B cell (primary cell): ENCODE measurements around the gene PTPRN2. TPM values are rescaled to one million over a fixed set of nuclear protein-coding genes. Genes with fewer than 3 reads are reported as not detected.

Source experiments
- ATAC-seq: fragments of 200-7000 bp; cut with Tn5 transposase; one replicate; pipeline ENCODE4 v1.10.0; 2021; ENCODE audit warnings: low read depth, mild to moderate bottlenecking, moderate number of reproducible peaks, moderate library complexity
- CTCF ChIA-PET: fragments of 350-600 bp; sonication (Branson Sonifier 250); formaldehyde crosslinking; loops from one replicate; lab custom pipeline; 2021; ENCODE audit warnings: antibody characterized with exemption, inconsistent platforms; lab: Charles Lee
- POLR2A ChIA-PET: fragments of 350-600 bp; sonication (Branson Sonifier 250); formaldehyde crosslinking; loops from one replicate; lab custom pipeline; 2021; ENCODE audit warnings: antibody characterized with exemption; lab: Charles Lee
- DNase-seq: peaks from one replicate; pipeline ENCODE4 v3.0.0; 2013
- H2AFZ ChIP-seq: 2 replicates; pipeline ENCODE4 v1.6.1; 2012; ENCODE audit warnings: mild to moderate bottlenecking, low read depth, low read length; ENCODE audit not compliant: insufficient read depth, poor library complexity, severe bottlenecking
- H3K27ac ChIP-seq, 2 donors: 1 replicate in 1 of 2; 2 replicates in 1 of 2; pipeline ENCODE4 v1.5.1; 2012 to 2013; ENCODE audit warnings: low read length in 2 of 2, mild to moderate bottlenecking in 2 of 2, moderate library complexity in 1 of 2
- H3K27me3 ChIP-seq, 4 experiments: fragments of 200-600 bp in 1 of 4; sonication (generic) in 1 of 4; replicated peaks in 1 of 4; 1 replicate in 2 of 4; 2 replicates in 2 of 4; pipeline versions ENCODE4 v1.6.1 to v1.7.0; 2013 to 2016; ENCODE audit warnings: low read length in 3 of 4, mild to moderate bottlenecking in 2 of 4, mixed read lengths in 1 of 4, moderate library complexity in 1 of 4; ENCODE audit not compliant: insufficient read depth in 4 of 4, control insufficient read depth in 3 of 4; ENCODE audit errors: control extremely low read depth in 1 of 4
- H3K36me3 ChIP-seq, 2 experiments: replicated peaks in 1 of 2; 1 replicate in 1 of 2; 2 replicates in 1 of 2; pipeline versions ENCODE4 v1.6.1 to v1.7.1; 2013; ENCODE audit warnings: low read length in 1 of 2; ENCODE audit not compliant: insufficient read depth in 2 of 2, control insufficient read depth in 1 of 2; ENCODE audit errors: control extremely low read depth in 1 of 2, extremely low read depth in 1 of 2
- H3K4me1 ChIP-seq, 2 donors: fragments of 200-600 bp in 1 of 2; sonication (generic) in 1 of 2; 1 replicate in 1 of 2; 2 replicates in 1 of 2; pipeline versions ENCODE4 v1.5.1 to v1.6.1; 2013 to 2017; ENCODE audit warnings: low read length in 2 of 2; ENCODE audit not compliant: control insufficient read depth in 2 of 2, insufficient read depth in 2 of 2
- H3K4me2 ChIP-seq: replicated peaks from 2 replicates; pipeline ENCODE3; 2012; ENCODE audit warnings: mild to moderate bottlenecking, low read depth, low read length; ENCODE audit not compliant: poor library complexity, severe bottlenecking
- H3K4me3 ChIP-seq, 5 experiments: fragments of 200-600 bp in 1 of 5; sonication (generic) in 1 of 5; 1 replicate in 3 of 5; 2 replicates in 2 of 5; pipeline versions ENCODE4 v1.5.1 to v1.7.0; 2011 to 2016; ENCODE audit warnings: low read length in 4 of 5, mild to moderate bottlenecking in 4 of 5, low read depth in 2 of 5, control low read depth in 1 of 5, moderate library complexity in 1 of 5; ENCODE audit not compliant: insufficient read depth in 1 of 5; ENCODE audit errors: control extremely low read depth in 1 of 5, extremely low read depth in 1 of 5
- H3K79me2 ChIP-seq: fragments of 200-600 bp; sonication (generic); one replicate; pipeline ENCODE4 v1.6.0; 2016; ENCODE audit warnings: low read length; ENCODE audit not compliant: control insufficient read depth, insufficient read depth
- H3K9ac ChIP-seq: fragments of 200-600 bp; sonication (generic); 2 replicates; pipeline ENCODE4 v1.6.1; 2017; ENCODE audit warnings: mild to moderate bottlenecking, low read length, moderate library complexity
- H3K9me3 ChIP-seq, 3 donors: one replicate each; pipeline versions ENCODE4 v1.6.1 to v1.7.1; 2013; ENCODE audit warnings: low read length in 2 of 3; ENCODE audit not compliant: control insufficient read depth in 2 of 3, insufficient read depth in 1 of 3; ENCODE audit errors: control extremely low read depth in 1 of 3
- H4K20me1 ChIP-seq: 2 replicates; pipeline ENCODE4 v1.6.0; 2012; ENCODE audit warnings: mild to moderate bottlenecking, low read length; ENCODE audit not compliant: insufficient read depth, control insufficient read depth, poor library complexity, severe bottlenecking
- H3K27ac Mint-ChIP-seq: one replicate; pipeline ENCODE4 v1.8.0; 2021; ENCODE audit warnings: mixed read lengths
- H3K27me3 Mint-ChIP-seq: one replicate; pipeline ENCODE4 v1.8.0; 2021; ENCODE audit warnings: mixed read lengths
- H3K4me1 Mint-ChIP-seq: one replicate; pipeline ENCODE4 v1.8.0; 2021; ENCODE audit warnings: mixed read lengths
- H3K4me3 Mint-ChIP-seq: one replicate; pipeline ENCODE4 v1.8.0; 2021; ENCODE audit warnings: mixed read lengths
- H3K9me3 Mint-ChIP-seq: one replicate; pipeline ENCODE4 v1.8.0; 2022; ENCODE audit warnings: mixed read lengths; ENCODE audit not compliant: insufficient read depth
- EZH2 ChIP-seq: IDR thresholded peaks from 2 replicates; pipeline ENCODE4 v1.6.1; 2012; ENCODE audit warnings: borderline replicate concordance, low read depth, mild to moderate bottlenecking, moderate library complexity, low read length; ENCODE audit not compliant: insufficient read depth, poor library complexity, severe bottlenecking
- WGBS: methylation state at CpG from one replicate; pipeline ENCODE4 v1.1.5; 2013; ENCODE audit warnings: missing lambda C conversion rate; ENCODE audit not compliant: insufficient coverage; 5-methylcytosine and 5-hydroxymethylcytosine counted together
- intact Hi-C: fragments of 100-400 bp; cut with micrococcal nuclease; formaldehyde crosslinking; loops from one replicate; pipeline ENCODE4 v1.10.0; 2022
- polyA plus RNA-seq: library from polyadenylated mRNA; depleted of rRNA; stranded (reverse); fragments of >200 nt; gene quantifications from 2 replicates; pipeline ENCODE4 v1.2.3, GENCODE V29; 2012
- total RNA-seq, 2 donors: library from RNA; stranded (reverse); fragments of 120-200 nt in 1 of 2; gene quantifications; 1 replicate in 1 of 2; 2 replicates in 1 of 2; pipeline versions ENCODE4 v1.2.3 to v1.2.4, GENCODE V29; 2013 to 2022
- TF ChIP-seq, protein P1 (sequence below): fragments of 200-600 bp; IDR thresholded peaks from one replicate; pipeline ENCODE4 v1.8.0; 2022; ENCODE audit warnings: antibody characterized with exemption, mild to moderate bottlenecking

PTPRN2 gene
- total and polyA plus RNA-seq, 2 donors (not counting 1 experiment from before 2014, with no cell fraction given), result 2.0 to 5.0 TPM

GRCh38 chr7:157668884-157669767, 918.5 kb downstream of the PTPRN2 start:
- no peaks in the 10 kb centered on the region for H4K20me1 ChIP-seq
- Mint-ChIP-seq H3K9me3 (no peaks in the 10 kb centered on the region), H3K27ac (no peak overlapping the region), H3K27me3 (peaks cover 11% of the 10 kb centered on the region), H3K4me1 (peaks cover 6% of the 10 kb centered on the region), H3K4me3 (no peak overlapping the region)
- H3K4me3 ChIP-seq, result no peak overlapping the region
- H3K9ac ChIP-seq, result no peak overlapping the region
- peaks cover 0 to 22% (median 0%) of the 10 kb centered on the region in 3 donors for H3K9me3 ChIP-seq
- 65% methylated on average over 26 of the region's 33 CpGs for WGBS
- TF ChIP-seq EZH2, result no peak
- TF ChIP-seq, protein P1, sequence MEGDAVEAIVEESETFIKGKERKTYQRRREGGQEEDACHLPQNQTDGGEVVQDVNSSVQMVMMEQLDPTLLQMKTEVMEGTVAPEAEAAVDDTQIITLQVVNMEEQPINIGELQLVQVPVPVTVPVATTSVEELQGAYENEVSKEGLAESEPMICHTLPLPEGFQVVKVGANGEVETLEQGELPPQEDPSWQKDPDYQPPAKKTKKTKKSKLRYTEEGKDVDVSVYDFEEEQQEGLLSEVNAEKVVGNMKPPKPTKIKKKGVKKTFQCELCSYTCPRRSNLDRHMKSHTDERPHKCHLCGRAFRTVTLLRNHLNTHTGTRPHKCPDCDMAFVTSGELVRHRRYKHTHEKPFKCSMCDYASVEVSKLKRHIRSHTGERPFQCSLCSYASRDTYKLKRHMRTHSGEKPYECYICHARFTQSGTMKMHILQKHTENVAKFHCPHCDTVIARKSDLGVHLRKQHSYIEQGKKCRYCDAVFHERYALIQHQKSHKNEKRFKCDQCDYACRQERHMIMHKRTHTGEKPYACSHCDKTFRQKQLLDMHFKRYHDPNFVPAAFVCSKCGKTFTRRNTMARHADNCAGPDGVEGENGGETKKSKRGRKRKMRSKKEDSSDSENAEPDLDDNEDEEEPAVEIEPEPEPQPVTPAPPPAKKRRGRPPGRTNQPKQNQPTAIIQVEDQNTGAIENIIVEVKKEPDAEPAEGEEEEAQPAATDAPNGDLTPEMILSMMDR, result no peak
- ChIA-PET POLR2A (no interaction called here), CTCF (no interaction called here)
- H3K79me2 ChIP-seq, result no peaks in the 10 kb centered on the region
- no peak overlapping the region for H3K4me2 ChIP-seq
- intact Hi-C loops, result no loop called here
- DNase-seq, result no peak
- H3K27me3 ChIP-seq, result peaks cover 0 to 19% (median 0%) of the 10 kb centered on the region in 4 experiments
- no peak overlapping the region for H2AFZ ChIP-seq
- H3K27ac ChIP-seq, result no peak overlapping the region
- H3K36me3 ChIP-seq, result no peaks in the 10 kb centered on the region
- ATAC-seq, result no peak
- H3K4me1 ChIP-seq, result peaks cover 3 to 13% of the 10 kb centered on the region in 2 donors

DNA sequence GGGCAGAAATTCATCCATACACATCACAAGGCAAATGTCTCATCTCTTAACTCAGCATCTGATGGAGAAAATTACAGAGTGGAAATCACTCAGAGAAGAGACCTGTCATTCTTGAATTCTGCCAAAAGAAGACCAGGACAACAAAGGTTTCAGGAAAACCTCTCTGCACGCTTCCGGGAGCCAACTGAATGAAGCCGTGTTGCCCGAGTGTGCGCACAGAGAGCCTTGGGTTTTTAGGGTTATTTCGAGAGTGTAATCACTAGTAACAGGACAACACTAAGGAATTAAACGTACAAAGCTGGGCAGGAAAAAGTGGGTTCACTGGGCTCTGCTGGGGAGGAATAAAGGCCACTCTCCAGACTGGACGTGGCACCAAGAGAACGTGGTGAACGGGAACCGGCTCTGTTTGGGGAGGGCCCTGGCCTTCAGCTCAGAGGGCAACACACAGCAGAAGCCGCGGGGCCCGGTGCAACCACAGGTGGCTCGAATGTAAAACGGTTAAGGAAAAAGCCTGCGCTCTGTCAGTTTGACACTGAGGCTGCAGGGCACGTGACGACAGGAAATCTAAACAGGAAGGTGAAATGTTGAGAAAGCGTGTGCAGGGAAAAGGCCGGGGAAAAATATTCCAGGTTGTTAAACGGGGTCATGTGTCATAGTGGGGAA, 919.3 kb downstream of the PTPRN2 start:
- H3K4me1 ChIP-seq, result peaks cover 3 to 13% of the 10 kb centered on the region in 2 donors
- POLR2A ChIA-PET, result no interaction called here
- peaks cover 0 to 23% (median 0%) of the 10 kb centered on the region in 3 donors for H3K9me3 ChIP-seq
- peaks cover 0 to 19% (median 0%) of the 10 kb centered on the region in 4 experiments for H3K27me3 ChIP-seq
- H3K27ac ChIP-seq, result no peak overlapping the region
- ATAC-seq, result no peak
- CTCF ChIA-PET, result no interaction called here
- no peak overlapping the region for H2AFZ ChIP-seq
- Mint-ChIP-seq H3K4me1 (peaks cover 6% of the 10 kb centered on the region), H3K4me3 (no peak overlapping the region), H3K9me3 (no peaks in the 10 kb centered on the region), H3K27ac (no peak overlapping the region), H3K27me3 (peaks cover 11% of the 10 kb centered on the region)
- no peak overlapping the region for H3K4me3 ChIP-seq
- no peak for DNase-seq
- H4K20me1 ChIP-seq, result no peaks in the 10 kb centered on the region
- TF ChIP-seq EZH2, result no peak
- TF ChIP-seq, protein P1, result no peak
- H3K4me2 ChIP-seq, result no peak overlapping the region
- intact Hi-C loops, result no loop called here
- no peak overlapping the region for H3K9ac ChIP-seq
- WGBS, result 29% methylated on average over 19 of the region's 22 CpGs
- no peaks in the 10 kb centered on the region for H3K79me2 ChIP-seq
- no peaks in the 10 kb centered on the region for H3K36me3 ChIP-seq
